Calu3 (cell line): Measurements from ENCODE around the gene SARM1. TPM values are rescaled to one million over a fixed set of nuclear protein-coding genes. Genes with fewer than 3 reads are reported as not detected.

Experiments used
- BruUV-seq: library from RNA; stranded (reverse); fragments of 400-500 nt; replicated peaks from 2 replicates; lab custom pipeline; 2021; lab: Mats Ljungman, UMichigan
- CTCF ChIA-PET: fragments of 300-600 bp; sonication (Branson Sonifier 250); formaldehyde crosslinking; loops from one replicate; lab custom pipeline; 2022; ENCODE audit warnings: antibody characterized with exemption; lab: Charles Lee
- DNase-seq: peaks from one replicate; pipeline ENCODE4 v3.0.0; 2022
- H3K27ac Mint-ChIP-seq: one replicate; pipeline ENCODE4 v1.8.0; 2022; ENCODE audit warnings: mixed read lengths; ENCODE audit not compliant: unreplicated experiment
- H3K27me3 Mint-ChIP-seq: one replicate; pipeline ENCODE4 v1.8.0; 2022; ENCODE audit warnings: mixed read lengths; ENCODE audit not compliant: unreplicated experiment
- H3K36me3 Mint-ChIP-seq: one replicate; pipeline ENCODE4 v1.8.0; 2022; ENCODE audit warnings: mild to moderate bottlenecking, moderate library complexity, mixed read lengths; ENCODE audit not compliant: insufficient read depth, unreplicated experiment
- H3K4me1 Mint-ChIP-seq: one replicate; pipeline ENCODE4 v1.8.0; 2022; ENCODE audit warnings: mild to moderate bottlenecking, low read depth, mixed read lengths; ENCODE audit not compliant: unreplicated experiment
- H3K4me3 Mint-ChIP-seq: one replicate; pipeline ENCODE4 v1.8.0; 2022; ENCODE audit warnings: mild to moderate bottlenecking, low read depth, moderate library complexity, mixed read lengths; ENCODE audit not compliant: unreplicated experiment
- H3K9me3 Mint-ChIP-seq: one replicate; pipeline ENCODE4 v1.8.0; 2022; ENCODE audit warnings: low read depth, mixed read lengths; ENCODE audit not compliant: unreplicated experiment
- intact Hi-C: fragments of 100-400 bp; cut with micrococcal nuclease; formaldehyde crosslinking; loops from one replicate; pipeline ENCODE4 v1.10.0; 2022; ENCODE audit not compliant: unreplicated experiment
- total RNA-seq: library from RNA; stranded (reverse); gene quantifications from 2 replicates; pipeline ENCODE4 v1.2.3, GENCODE V29; 2022
- TF ChIP-seq, protein P1 (sequence below): fragments of 200-600 bp; IDR thresholded peaks from one replicate; pipeline ENCODE4 v1.8.0; 2022; ENCODE audit warnings: antibody characterized with exemption; ENCODE audit not compliant: unreplicated experiment

Gene SARM1
- total RNA-seq, 1 experiment from 2014 or later: 8.1 TPM

DNA sequence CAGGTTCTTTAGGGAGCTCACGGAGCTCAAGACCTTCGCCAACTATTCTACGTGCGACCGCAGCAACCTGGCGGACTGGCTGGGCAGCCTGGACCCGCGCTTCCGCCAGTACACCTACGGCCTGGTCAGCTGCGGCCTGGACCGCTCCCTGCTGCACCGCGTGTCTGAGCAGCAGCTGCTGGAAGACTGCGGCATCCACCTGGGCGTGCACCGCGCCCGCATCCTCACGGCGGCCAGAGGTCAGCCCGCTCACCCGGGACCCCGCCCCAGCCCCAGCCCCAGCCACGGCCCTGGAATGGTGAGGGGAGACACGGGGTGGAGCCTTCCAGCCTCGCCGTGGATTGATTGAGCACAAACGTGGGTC lies 13.5 kb downstream of the SARM1 start:
- Mint-ChIP-seq H3K9me3 (no peaks in the 10 kb centered on the region), H3K4me3 (peak overlapping the region; percentile 84), H3K27ac (no peak overlapping the region), H3K36me3 (peaks cover 16% of the 10 kb centered on the region), H3K27me3 (peaks cover 44% of the 10 kb centered on the region), H3K4me1 (peaks cover 20% of the 10 kb centered on the region)
- intact Hi-C loops: no loop called here
- BruUV-seq: no TSS peak
- DNase-seq: peak; percentile 61
- TF ChIP-seq, protein P1, sequence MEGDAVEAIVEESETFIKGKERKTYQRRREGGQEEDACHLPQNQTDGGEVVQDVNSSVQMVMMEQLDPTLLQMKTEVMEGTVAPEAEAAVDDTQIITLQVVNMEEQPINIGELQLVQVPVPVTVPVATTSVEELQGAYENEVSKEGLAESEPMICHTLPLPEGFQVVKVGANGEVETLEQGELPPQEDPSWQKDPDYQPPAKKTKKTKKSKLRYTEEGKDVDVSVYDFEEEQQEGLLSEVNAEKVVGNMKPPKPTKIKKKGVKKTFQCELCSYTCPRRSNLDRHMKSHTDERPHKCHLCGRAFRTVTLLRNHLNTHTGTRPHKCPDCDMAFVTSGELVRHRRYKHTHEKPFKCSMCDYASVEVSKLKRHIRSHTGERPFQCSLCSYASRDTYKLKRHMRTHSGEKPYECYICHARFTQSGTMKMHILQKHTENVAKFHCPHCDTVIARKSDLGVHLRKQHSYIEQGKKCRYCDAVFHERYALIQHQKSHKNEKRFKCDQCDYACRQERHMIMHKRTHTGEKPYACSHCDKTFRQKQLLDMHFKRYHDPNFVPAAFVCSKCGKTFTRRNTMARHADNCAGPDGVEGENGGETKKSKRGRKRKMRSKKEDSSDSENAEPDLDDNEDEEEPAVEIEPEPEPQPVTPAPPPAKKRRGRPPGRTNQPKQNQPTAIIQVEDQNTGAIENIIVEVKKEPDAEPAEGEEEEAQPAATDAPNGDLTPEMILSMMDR: no peak
- CTCF ChIA-PET: interaction anchor here (0.6 to 1.3 kb wide), 2 partner anchors 32 to 84 kb away, joined by 3 read pairs; no protein-coding TSS in a partner anchor

DNA sequence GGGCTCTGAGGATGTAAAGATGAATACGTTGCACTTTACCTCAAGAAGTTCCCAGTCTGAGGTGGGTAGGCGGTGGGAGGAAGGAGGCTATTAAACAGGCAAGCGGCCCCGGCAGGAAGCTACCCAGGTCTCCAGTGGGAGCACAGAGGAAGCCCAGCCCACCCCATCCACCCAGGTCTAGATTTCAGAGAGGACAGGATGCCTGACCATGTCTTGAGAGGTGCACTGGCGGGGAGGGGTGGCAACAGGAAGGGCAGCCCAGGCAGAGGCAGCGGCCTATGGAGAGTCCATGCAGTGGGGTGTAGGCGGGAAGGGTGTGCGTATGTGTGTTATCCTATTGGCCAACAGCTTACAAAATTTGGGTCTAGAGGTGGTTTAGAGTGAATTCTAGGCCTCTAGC lies 13.9 kb downstream of the SARM1 start:
- no peak for DNase-seq
- H3K36me3 Mint-ChIP-seq: peaks cover 16% of the 10 kb centered on the region
- no TSS peak for BruUV-seq
- CTCF ChIA-PET: no interaction called here
- no peak overlapping the region for H3K27ac Mint-ChIP-seq
- H3K4me3 Mint-ChIP-seq: peak overlapping the region; percentile 84
- no peaks in the 10 kb centered on the region for H3K9me3 Mint-ChIP-seq
- peaks cover 17% of the 10 kb centered on the region for H3K4me1 Mint-ChIP-seq
- H3K27me3 Mint-ChIP-seq: peaks cover 40% of the 10 kb centered on the region
- intact Hi-C loops: no loop called here
- TF ChIP-seq, protein P1: no peak

DNA sequence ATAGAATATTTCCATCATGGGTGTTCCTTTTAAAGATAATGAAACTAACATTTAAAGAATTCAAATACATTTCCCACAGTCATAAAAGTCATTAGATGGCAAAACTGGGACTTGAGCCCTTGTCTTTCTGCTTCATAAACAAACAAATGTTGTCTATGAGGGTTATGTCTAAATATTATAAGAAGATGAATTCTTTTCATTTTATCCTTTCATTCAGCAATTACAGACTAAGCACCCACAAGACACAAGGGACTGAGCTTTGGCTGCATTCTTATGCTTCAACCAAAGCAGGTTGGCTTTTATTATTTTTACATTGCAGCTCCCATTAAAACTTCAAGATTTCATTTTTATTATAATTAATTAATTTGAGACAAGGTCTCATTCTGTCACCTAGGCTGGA lies 14.9 kb downstream of the SARM1 start:
- Mint-ChIP-seq H3K4me1 (peaks cover 9% of the 10 kb centered on the region), H3K27ac (no peak overlapping the region), H3K4me3 (no peak overlapping the region), H3K36me3 (peaks cover 16% of the 10 kb centered on the region), H3K9me3 (no peaks in the 10 kb centered on the region), H3K27me3 (peaks cover 30% of the 10 kb centered on the region)
- no TSS peak for BruUV-seq
- DNase-seq: no peak
- TF ChIP-seq, protein P1: no peak
- intact Hi-C loops: no loop called here
- CTCF ChIA-PET: no interaction called here

DNA sequence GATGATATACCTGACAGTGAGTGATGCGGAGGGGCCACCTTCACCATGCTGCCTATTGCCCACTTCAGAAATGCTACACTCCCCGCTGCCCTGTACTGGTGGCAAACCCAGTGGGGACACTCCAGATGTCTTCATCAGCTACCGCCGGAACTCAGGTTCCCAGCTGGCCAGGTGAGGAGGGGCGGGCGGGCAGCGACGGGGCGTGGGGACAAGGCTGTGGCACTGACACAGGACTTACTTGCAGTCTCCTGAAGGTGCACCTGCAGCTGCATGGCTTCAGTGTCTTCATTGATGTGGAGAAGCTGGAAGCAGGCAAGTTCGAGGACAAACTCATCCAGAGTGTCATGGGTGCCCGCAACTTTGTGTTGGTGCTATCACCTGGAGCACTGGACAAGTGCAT lies 16.6 kb downstream of the SARM1 start:
- Mint-ChIP-seq H3K4me3 (no peak overlapping the region), H3K9me3 (no peaks in the 10 kb centered on the region), H3K27ac (no peak overlapping the region), H3K27me3 (peaks cover 13% of the 10 kb centered on the region), H3K4me1 (peaks cover 9% of the 10 kb centered on the region), H3K36me3 (peaks cover 16% of the 10 kb centered on the region)
- no peak for DNase-seq
- TF ChIP-seq, protein P1: no peak
- intact Hi-C loops: no loop called here
- CTCF ChIA-PET: interaction anchor here (0.7 kb wide), 1 partner anchor 31 kb away, joined by 3 read pairs; no protein-coding TSS in a partner anchor
- BruUV-seq: no TSS peak
